H9 (cell line): Measurements from ENCODE around the gene ZBTB20. TPM values are rescaled to one million over a fixed set of nuclear protein-coding genes. Genes with fewer than 3 reads are reported as not detected.
"Not testable (repeated sequence)": the region's sequence is repeated elsewhere in the genome, so short reads cannot be mapped to it uniquely, and the experiment has no call there.

Experiments
- DNase-seq: peaks from one replicate; pipeline ENCODE4 v3.0.0-alpha.2; 2017
- H2AFZ ChIP-seq: one replicate; pipeline ENCODE4 v1.6.1; 2013; ENCODE audit warnings: mild to moderate bottlenecking, low read length, control low read depth, moderate library complexity
- H2AK5ac ChIP-seq: 2 replicates; pipeline ENCODE4 v1.6.1; 2013; ENCODE audit warnings: low read length, control low read depth, mixed read lengths; ENCODE audit not compliant: insufficient read length
- H2BK120ac ChIP-seq: one replicate; pipeline ENCODE4 v1.6.1; 2013; ENCODE audit warnings: low read depth, mild to moderate bottlenecking, low read length, control low read depth, inconsistent platforms; ENCODE audit not compliant: poor library complexity, severe bottlenecking
- H2BK12ac ChIP-seq: 2 replicates; pipeline ENCODE4 v1.6.1; 2013; ENCODE audit warnings: low read length, control low read depth, mixed read lengths, low read depth; ENCODE audit not compliant: insufficient read length
- H2BK15ac ChIP-seq: 2 replicates; pipeline ENCODE4 v1.6.1; 2013; ENCODE audit warnings: low read depth, low read length, control low read depth
- H2BK20ac ChIP-seq: one replicate; pipeline ENCODE4 v1.6.1; 2013; ENCODE audit warnings: low read depth, mild to moderate bottlenecking, low read length, control low read depth, inconsistent platforms; ENCODE audit not compliant: poor library complexity, severe bottlenecking
- H2BK5ac ChIP-seq: 2 replicates; pipeline ENCODE4 v1.6.1; 2013; ENCODE audit warnings: low read length, control low read depth, mixed read lengths; ENCODE audit not compliant: insufficient read length
- H3K14ac ChIP-seq: 2 replicates; pipeline ENCODE4 v1.6.1; 2013; ENCODE audit warnings: low read length, control low read depth; ENCODE audit not compliant: insufficient read depth
- H3K18ac ChIP-seq: 2 replicates; pipeline ENCODE4 v1.6.1; 2013; ENCODE audit warnings: low read depth, mild to moderate bottlenecking, mixed read lengths, low read length, control low read depth; ENCODE audit not compliant: insufficient read length
- H3K23ac ChIP-seq: 2 replicates; pipeline ENCODE4 v1.6.1; 2013; ENCODE audit warnings: low read length, control low read depth, mixed read lengths, low read depth; ENCODE audit not compliant: insufficient read length
- H3K23me2 ChIP-seq: 2 replicates; pipeline ENCODE4 v1.6.1; 2013; ENCODE audit warnings: low read depth, mild to moderate bottlenecking, mixed read lengths, low read length, control low read depth; ENCODE audit not compliant: insufficient read length, poor library complexity, severe bottlenecking
- H3K27ac ChIP-seq: 2 replicates; pipeline ENCODE4 v1.5.1; 2013; ENCODE audit warnings: low read length, control low read depth, mixed read lengths, low read depth; ENCODE audit not compliant: insufficient read length
- H3K27me3 ChIP-seq: 2 replicates; pipeline ENCODE4 v1.6.1; 2013; ENCODE audit warnings: low read length, control low read depth, inconsistent platforms; ENCODE audit not compliant: insufficient read depth
- H3K4ac ChIP-seq: 2 replicates; pipeline ENCODE4 v1.6.1; 2013; ENCODE audit warnings: low read depth, mild to moderate bottlenecking, control low read depth, inconsistent platforms, low read length, moderate library complexity
- H3K4me1 ChIP-seq: 2 replicates; pipeline ENCODE4 v1.6.1; 2013; ENCODE audit warnings: low read length, control low read depth, inconsistent platforms; ENCODE audit not compliant: insufficient read depth
- H3K4me2 ChIP-seq: 2 replicates; pipeline ENCODE4 v1.6.1; 2013; ENCODE audit warnings: low read length, control low read depth, mixed read lengths; ENCODE audit not compliant: insufficient read length, insufficient read depth
- H3K56ac ChIP-seq: 2 replicates; pipeline ENCODE4 v1.6.1; 2013; ENCODE audit warnings: low read depth, mild to moderate bottlenecking, mixed read lengths, low read length, control low read depth; ENCODE audit not compliant: insufficient read length
- H3K79me1 ChIP-seq: 2 replicates; pipeline ENCODE4 v1.6.1; 2013; ENCODE audit warnings: low read depth, mild to moderate bottlenecking, moderate library complexity, low read length, control low read depth, inconsistent platforms; ENCODE audit not compliant: insufficient read depth, poor library complexity, severe bottlenecking
- H3K79me2 ChIP-seq: 2 replicates; pipeline ENCODE4 v1.6.1; 2013; ENCODE audit warnings: low read length, control low read depth, inconsistent platforms; ENCODE audit not compliant: insufficient read depth
- H3K9ac ChIP-seq: 2 replicates; pipeline ENCODE4 v1.6.1; 2013; ENCODE audit warnings: low read length, control low read depth, mixed read lengths; ENCODE audit not compliant: insufficient read length; ENCODE audit errors: extremely low read depth
- H3K9me3 ChIP-seq: one replicate; pipeline ENCODE4 v1.6.1; 2013; ENCODE audit warnings: low read depth, low read length, inconsistent platforms; ENCODE audit not compliant: control insufficient read depth
- H3T11ph ChIP-seq: one replicate; pipeline ENCODE4 v1.6.1; 2013; ENCODE audit warnings: mild to moderate bottlenecking, low read length, control low read depth, inconsistent platforms
- H4K20me1 ChIP-seq: one replicate; pipeline ENCODE4 v1.6.1; 2013; ENCODE audit not compliant: control insufficient read depth, insufficient read length, insufficient read depth
- H4K5ac ChIP-seq: 2 replicates; pipeline ENCODE4 v1.6.1; 2013; ENCODE audit warnings: low read depth, mild to moderate bottlenecking, mixed read lengths, low read length, control low read depth; ENCODE audit not compliant: insufficient read length
- H4K8ac ChIP-seq: replicated peaks from 2 replicates; pipeline ENCODE4 v1.6.1; 2013; ENCODE audit warnings: low read length, control low read depth, mixed read lengths, low read depth; ENCODE audit not compliant: insufficient read length
- H4K91ac ChIP-seq: 2 replicates; pipeline ENCODE4 v1.6.1; 2013; ENCODE audit warnings: low read depth, mild to moderate bottlenecking, moderate library complexity, mixed read lengths, low read length, control low read depth; ENCODE audit not compliant: insufficient read length
- H3K27ac Mint-ChIP-seq, 3 experiments: 2 replicates in 2 of 3; 3 replicates in 1 of 3; pipeline ENCODE4 v1.8.0; 2020 to 2021; ENCODE audit warnings: mixed read lengths in 3 of 3, mild to moderate bottlenecking in 1 of 3, moderate library complexity in 1 of 3
- H3K27me3 Mint-ChIP-seq: 2 replicates; pipeline ENCODE4 v1.8.0; 2021; ENCODE audit warnings: low read depth, mild to moderate bottlenecking, moderate library complexity, mixed read lengths
- H3K36me3 Mint-ChIP-seq, 3 experiments: 2 replicates in 2 of 3; 3 replicates in 1 of 3; pipeline ENCODE4 v1.8.0; 2020 to 2021; ENCODE audit warnings: low read depth in 3 of 3, mixed read lengths in 3 of 3; ENCODE audit not compliant: insufficient read depth in 1 of 3
- H3K4me1 Mint-ChIP-seq, 2 experiments: 2 replicates each; pipeline ENCODE4 v1.8.0; 2020; ENCODE audit warnings: mixed read lengths in 2 of 2
- H3K4me3 Mint-ChIP-seq, 2 experiments: 2 replicates in 1 of 2; 3 replicates in 1 of 2; pipeline ENCODE4 v1.8.0; 2020 to 2021; ENCODE audit warnings: mild to moderate bottlenecking in 2 of 2, mixed read lengths in 2 of 2, moderate library complexity in 1 of 2
- H3K9me3 Mint-ChIP-seq, 2 experiments: 2 replicates in 1 of 2; 3 replicates in 1 of 2; pipeline ENCODE4 v1.8.0; 2020; ENCODE audit warnings: mild to moderate bottlenecking in 2 of 2, mixed read lengths in 2 of 2, moderate library complexity in 1 of 2
- WGBS: extraction: QIAGEN DNeasy Blood & Tissue Kit; methylation state at CpG from one replicate; pipeline ENCODE4 v1.1.7; 2013; ENCODE audit warnings: missing lambda C conversion rate, low lambda C conversion rate, mixed read lengths; ENCODE audit not compliant: insufficient read length; ENCODE audit errors: extremely low coverage; 5-methylcytosine and 5-hydroxymethylcytosine counted together
- total RNA-seq: library from RNA; stranded (reverse); gene quantifications from 2 replicates; pipeline ENCODE4 v1.2.1, GENCODE V29; 2021
- TF ChIP-seq, protein P1 (sequence below): fragments of 200-600 bp; sonication (generic); conservative IDR thresholded peaks from 3 replicates; pipeline ENCODE4 v1.8.0; 2021; ENCODE audit warnings: antibody characterized with exemption, mild to moderate bottlenecking

Gene ZBTB20
- total RNA-seq, 1 experiment from 2014 or later = 0.70 TPM

DNA sequence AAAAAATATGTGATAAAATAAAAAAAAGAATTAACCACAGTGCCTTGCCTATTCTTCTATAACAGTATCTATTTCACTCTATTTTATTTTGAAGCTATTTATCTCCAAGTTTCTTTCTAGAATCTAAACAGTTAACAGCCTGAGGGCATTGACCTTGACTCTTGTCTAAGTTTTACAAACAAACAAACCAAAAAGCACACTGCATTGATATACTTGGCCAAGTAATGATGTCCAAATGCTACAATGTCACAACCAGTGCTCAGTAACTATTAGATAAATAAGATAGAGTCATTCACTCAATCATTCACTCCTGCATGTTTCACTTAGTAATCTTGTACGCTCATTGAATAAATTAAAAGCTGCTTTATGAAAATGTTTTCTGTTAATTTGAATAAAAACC is 466.8 kb downstream of the ZBTB20 start:
- Histone ChIP-seq H2BK12ac (no peak overlapping the region), H3K4me1 (no peaks in the 10 kb centered on the region), H3K9me3 (no peaks in the 10 kb centered on the region), H2AFZ (no peak overlapping the region), H2BK15ac (no peak overlapping the region), H2BK20ac (no peak overlapping the region), H4K8ac (no peak overlapping the region), H3K56ac (no peak overlapping the region), H3K79me1 (no peaks in the 10 kb centered on the region), H3K23me2 (no peaks in the 10 kb centered on the region), H2BK5ac (no peak overlapping the region), H3K9ac (no peak overlapping the region), H3K18ac (no peak overlapping the region), H4K91ac (no peak overlapping the region), H3K79me2 (no peaks in the 10 kb centered on the region), H3K27me3 (no peaks in the 10 kb centered on the region), H3K14ac (no peak overlapping the region), H3K23ac (no peak overlapping the region), H4K20me1 (no peaks in the 10 kb centered on the region), H3T11ph (no peak overlapping the region), H2BK120ac (no peak overlapping the region), H3K4ac (no peak overlapping the region), H3K4me2 (no peak overlapping the region), H4K5ac (no peak overlapping the region), H3K27ac (no peak overlapping the region), H2AK5ac (no peak overlapping the region)
- no CpG with 5 or more reads among the region's 1 CpG for WGBS
- TF ChIP-seq, protein P1, sequence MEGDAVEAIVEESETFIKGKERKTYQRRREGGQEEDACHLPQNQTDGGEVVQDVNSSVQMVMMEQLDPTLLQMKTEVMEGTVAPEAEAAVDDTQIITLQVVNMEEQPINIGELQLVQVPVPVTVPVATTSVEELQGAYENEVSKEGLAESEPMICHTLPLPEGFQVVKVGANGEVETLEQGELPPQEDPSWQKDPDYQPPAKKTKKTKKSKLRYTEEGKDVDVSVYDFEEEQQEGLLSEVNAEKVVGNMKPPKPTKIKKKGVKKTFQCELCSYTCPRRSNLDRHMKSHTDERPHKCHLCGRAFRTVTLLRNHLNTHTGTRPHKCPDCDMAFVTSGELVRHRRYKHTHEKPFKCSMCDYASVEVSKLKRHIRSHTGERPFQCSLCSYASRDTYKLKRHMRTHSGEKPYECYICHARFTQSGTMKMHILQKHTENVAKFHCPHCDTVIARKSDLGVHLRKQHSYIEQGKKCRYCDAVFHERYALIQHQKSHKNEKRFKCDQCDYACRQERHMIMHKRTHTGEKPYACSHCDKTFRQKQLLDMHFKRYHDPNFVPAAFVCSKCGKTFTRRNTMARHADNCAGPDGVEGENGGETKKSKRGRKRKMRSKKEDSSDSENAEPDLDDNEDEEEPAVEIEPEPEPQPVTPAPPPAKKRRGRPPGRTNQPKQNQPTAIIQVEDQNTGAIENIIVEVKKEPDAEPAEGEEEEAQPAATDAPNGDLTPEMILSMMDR = no peak
- H3K9me3 Mint-ChIP-seq = peaks cover 7 to 10% of the 10 kb centered on the region in 2 experiments; a peak in 2 of 5 replicates
- H3K27me3 Mint-ChIP-seq = no peaks in the 10 kb centered on the region
- H3K4me3 Mint-ChIP-seq = no peak overlapping the region
- no peak overlapping the region for H3K27ac Mint-ChIP-seq
- no peak for DNase-seq
- peaks cover 6 to 9% of the 10 kb centered on the region in 2 experiments for H3K4me1 Mint-ChIP-seq
- peaks cover 2 to 18% (median 3%) of the 10 kb centered on the region in 3 experiments; a peak in 4 of 7 replicates for H3K36me3 Mint-ChIP-seq

DNA sequence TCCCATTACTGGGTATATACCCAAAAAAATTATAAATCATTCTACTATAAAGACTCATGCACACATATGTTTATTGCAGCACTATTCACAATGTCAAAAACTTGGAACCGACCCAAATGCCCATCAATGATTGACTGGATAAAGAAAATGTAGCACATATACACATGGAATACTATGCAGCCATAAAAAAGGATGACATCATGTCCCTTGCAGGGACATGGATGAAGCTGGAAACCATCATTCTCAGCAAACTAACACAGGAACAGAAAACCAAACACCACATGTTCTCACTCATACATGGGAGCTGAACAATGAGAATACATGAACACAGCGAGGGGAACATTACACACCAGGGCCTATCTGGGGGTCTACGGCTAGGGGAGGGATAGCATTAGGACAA is 467.3 kb downstream of the ZBTB20 start:
- not testable (repeated sequence) for H3K23me2 ChIP-seq, H4K5ac ChIP-seq, H4K91ac ChIP-seq, H2BK20ac ChIP-seq, H3K27ac Mint-ChIP-seq, H3K4me3 Mint-ChIP-seq, H2AFZ ChIP-seq, H3K4me2 ChIP-seq, DNase-seq, H3K79me2 ChIP-seq, H2BK15ac ChIP-seq, H2BK5ac ChIP-seq, H3K56ac ChIP-seq, H4K20me1 ChIP-seq, H3K4ac ChIP-seq, H3K9ac ChIP-seq, H3T11ph ChIP-seq, H3K4me1 ChIP-seq, H3K79me1 ChIP-seq, H2AK5ac ChIP-seq, H4K8ac ChIP-seq, H3K18ac ChIP-seq, H3K27me3 ChIP-seq, H3K23ac ChIP-seq, H2BK120ac ChIP-seq, H3K14ac ChIP-seq, H3K27me3 Mint-ChIP-seq, H2BK12ac ChIP-seq, H3K9me3 ChIP-seq, H3K27ac ChIP-seq, H3K4me1 Mint-ChIP-seq
- H3K36me3 Mint-ChIP-seq = peaks cover 2 to 18% (median 3%) of the 10 kb centered on the region in 3 experiments; a peak in 4 of 7 replicates
- no CpG with 5 or more reads among the region's 3 CpGs for WGBS
- H3K9me3 Mint-ChIP-seq = peaks cover 7 to 10% of the 10 kb centered on the region in 2 experiments; a peak in 2 of 5 replicates
